Epithelial cell of proximal tubule (primary cell): ENCODE results near the gene PPP1R37. TPM values are rescaled to one million over a fixed set of nuclear protein-coding genes. Genes with fewer than 3 reads are reported as not detected.

Experiments used
- DNase-seq: peaks from one replicate; pipeline ENCODE4 v3.0.0-alpha.2; 2011; ENCODE audit warnings: low read depth
- H3K4me3 ChIP-seq: 2 replicates; pipeline ENCODE4 v1.5.1; 2011; ENCODE audit warnings: low read depth, mild to moderate bottlenecking, low read length
- CTCF ChIP-seq: conservative IDR thresholded peaks from 2 replicates; pipeline ENCODE4 v1.5.1; 2012; ENCODE audit warnings: low read depth, mild to moderate bottlenecking, low read length
- total RNA-seq: library from RNA; depleted of rRNA; stranded (reverse); fragments of >200 nt; gene quantifications from 2 replicates; pipeline ENCODE4 v1.2.3, GENCODE V29; 2015

PPP1R37 gene
- total RNA-seq, 1 donor from 2014 or later: 64.0 TPM

GRCh38 chr19:45071545-45071938, 21.4 kb upstream of the PPP1R37 start:
- no peak overlapping the region for H3K4me3 ChIP-seq
- DNase-seq: no peak
- no peak for TF ChIP-seq CTCF

GRCh38 chr19:45071969-45072790, 20.8 kb upstream of the PPP1R37 start:
- no peak for DNase-seq
- TF ChIP-seq CTCF: no peak
- H3K4me3 ChIP-seq: no peak overlapping the region

DNA sequence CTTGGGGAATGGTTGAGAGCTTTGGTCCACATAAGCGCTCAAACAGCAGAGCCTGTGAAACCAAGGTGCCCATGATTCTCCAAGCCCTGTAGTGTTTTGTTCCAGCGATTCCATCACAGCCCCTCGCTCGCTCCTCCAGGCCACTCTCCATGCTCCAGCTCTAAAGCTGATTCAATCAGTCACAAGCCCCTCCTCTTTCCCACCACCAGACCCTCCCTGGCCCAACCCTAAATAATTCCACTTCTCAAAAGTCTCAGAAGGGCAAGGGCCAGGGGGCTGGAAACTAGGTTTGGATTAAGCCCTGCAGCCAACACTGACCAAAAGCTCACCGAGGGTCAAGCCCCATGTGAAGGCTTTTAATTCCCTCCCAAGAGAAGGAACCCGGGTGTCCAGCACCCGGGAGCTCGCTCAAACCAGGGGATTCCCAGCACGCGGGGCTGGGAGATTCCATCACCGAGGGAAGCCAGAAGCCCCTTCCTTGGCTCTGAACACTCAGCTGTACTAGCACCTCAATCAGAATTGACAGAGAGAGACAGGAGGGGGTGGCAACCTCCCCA, 18.2 kb upstream of the PPP1R37 start:
- no peak for DNase-seq
- TF ChIP-seq CTCF: no peak
- peak overlapping the region; percentile 20 for H3K4me3 ChIP-seq

- TF ChIP-seq CTCF: no peak
- peak overlapping the region; percentile 53 for H3K4me3 ChIP-seq
- DNase-seq: no peak
Measured at GRCh38 chr19:45075301-45076028, 17.5 kb upstream of the PPP1R37 start.

DNA sequence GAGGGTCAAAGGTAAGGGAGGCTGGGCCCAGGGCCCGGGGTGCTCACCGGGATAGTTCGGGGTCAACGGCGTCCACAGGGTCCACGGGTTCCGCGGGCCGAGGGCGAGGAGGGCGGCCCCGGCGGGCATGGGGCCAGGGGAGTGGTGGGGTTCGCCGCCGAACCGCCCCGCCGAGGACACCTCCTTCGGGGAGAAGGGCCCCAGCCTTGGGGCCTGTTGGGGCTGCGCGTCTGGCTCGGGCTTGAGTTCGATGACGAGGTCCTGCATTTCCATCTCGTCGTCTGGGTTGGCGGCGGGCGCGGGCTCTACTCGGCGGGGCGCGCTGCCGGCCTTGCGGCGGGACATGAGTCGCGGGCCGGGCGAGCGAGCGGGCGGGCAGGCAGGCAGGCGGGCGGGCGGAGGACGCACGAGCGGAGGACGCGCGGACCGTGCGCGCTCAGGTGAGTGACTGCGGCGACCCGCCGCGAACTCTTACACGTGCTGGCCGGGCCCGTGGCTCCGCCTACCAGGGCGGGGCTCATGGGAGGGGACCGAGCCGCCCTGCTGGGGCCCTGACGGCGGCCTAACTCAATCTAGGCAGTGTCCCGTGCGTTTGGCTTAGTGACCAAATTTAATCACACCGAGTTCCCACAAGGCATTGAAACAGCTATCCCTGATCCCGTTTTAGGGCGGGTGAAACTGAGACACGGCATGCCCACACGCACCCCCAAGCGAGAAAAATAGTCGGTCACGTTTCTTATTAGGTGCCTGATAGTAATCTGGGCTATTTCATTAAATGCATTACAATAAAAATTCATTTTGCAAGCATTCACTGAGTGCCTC, 16.7 kb upstream of the PPP1R37 start, which contains the start of gene ZNF296:
TSS of gene ZNF296 (minus strand) at position 450 of the 822 bp plus-strand sequence. CDS start at position 345, 105 bp downstream.
- peak within 1 kb of the TSS; percentile 53 for H3K4me3 ChIP-seq
- TF ChIP-seq CTCF: no peak
- DNase-seq: no peak
